Measurements from ENCODE around the gene KDF1. TPM values are rescaled to one million over a fixed set of nuclear protein-coding genes. Genes with fewer than 3 reads are reported as not detected.

KDF1 gene
- total and polyA plus RNA-seq, 2 of the 13 experiments (the other 11 are each of a cell fraction or from before 2014, with no cell fraction given): 1.9 to 4.9 TPM

DNA sequence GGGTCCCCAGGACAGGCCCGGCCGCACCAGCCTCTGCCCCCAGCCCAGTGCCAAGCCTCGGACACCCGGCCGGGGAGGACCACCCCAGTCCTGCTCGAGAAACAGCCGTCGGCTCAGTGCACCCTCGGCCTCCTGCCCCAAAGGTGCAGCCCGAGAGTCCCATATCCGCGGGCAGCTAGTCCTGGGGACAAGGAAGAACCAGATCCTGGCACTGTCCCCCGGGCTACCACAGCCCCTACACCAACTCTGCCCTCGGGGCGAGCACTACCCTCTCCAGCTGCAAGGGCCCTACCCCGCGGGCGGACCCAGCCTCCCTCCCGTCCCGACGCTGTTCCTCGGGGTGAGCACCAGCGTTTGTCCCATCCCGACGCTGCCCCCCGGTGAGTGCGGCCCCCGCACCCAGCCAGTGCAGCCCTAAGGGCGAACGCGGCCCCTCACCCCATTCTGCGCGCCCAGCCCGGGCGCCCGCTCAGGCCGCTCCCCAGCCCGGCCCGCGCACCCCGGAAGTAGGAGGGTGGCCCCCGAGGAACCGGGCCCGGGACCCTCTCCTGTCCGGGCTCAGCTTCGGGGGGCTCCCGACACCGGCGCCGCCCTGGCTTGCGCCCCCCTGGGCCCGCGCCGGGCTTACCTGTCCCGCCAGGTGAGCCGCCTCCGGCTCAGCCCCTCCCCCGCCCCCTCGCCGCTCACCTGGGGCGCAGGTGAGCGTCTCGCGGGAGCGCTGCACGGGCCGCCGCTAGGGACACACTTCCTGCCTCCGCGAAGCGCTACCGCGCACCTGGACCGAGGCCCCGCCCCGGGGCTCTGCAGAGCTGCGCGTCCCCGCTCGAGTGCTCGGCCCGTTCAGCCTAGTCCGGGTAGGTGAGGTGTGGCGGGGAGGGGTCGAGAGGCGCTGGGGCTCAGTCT lies at the start of gene KDF1 (continued):
- no peak for TF ChIP-seq ZSCAN5A (CRISPR knock-in tag; IDR thresholded peaks at IDR 0.05; ENCODE audit: borderline replicate concordance)
- TF ChIP-seq NR2F6 (IDR thresholded peaks at IDR 0.05): no peak
- 0 out of 2 replicates have a peak, but pooled peaks have one; percentile 17 for TF ChIP-seq NR2F6 (CRISPR knock-in tag; IDR thresholded peaks at IDR 0.05)
- 0 out of 2 replicates have a peak, but pooled peaks have one; percentile 7 for TF ChIP-seq CEBPG (CRISPR knock-in tag; IDR thresholded peaks at IDR 0.05)
- TF ChIP-seq KDM5B (CRISPR knock-in tag; IDR thresholded peaks at IDR 0.05; ENCODE audit: borderline replicate concordance): no peak
- 0 out of 2 replicates have a peak, but pooled peaks have one; percentile 67 for TF ChIP-seq POGK (CRISPR knock-in tag; conservative IDR thresholded peaks at IDR 0.05)
- TF ChIP-seq SNAI1 (CRISPR knock-in tag; IDR thresholded peaks at IDR 0.05; ENCODE audit: borderline replicate concordance): no peak; the same call in 1 of the 2 replicates
- no peak for TF ChIP-seq ZNF660 (CRISPR knock-in tag; IDR thresholded peaks at IDR 0.05; ENCODE audit: borderline replicate concordance, low read depth)
- no peak for TF ChIP-seq GZF1 (CRISPR knock-in tag; IDR thresholded peaks at IDR 0.05)
- TF ChIP-seq, protein P1, sequence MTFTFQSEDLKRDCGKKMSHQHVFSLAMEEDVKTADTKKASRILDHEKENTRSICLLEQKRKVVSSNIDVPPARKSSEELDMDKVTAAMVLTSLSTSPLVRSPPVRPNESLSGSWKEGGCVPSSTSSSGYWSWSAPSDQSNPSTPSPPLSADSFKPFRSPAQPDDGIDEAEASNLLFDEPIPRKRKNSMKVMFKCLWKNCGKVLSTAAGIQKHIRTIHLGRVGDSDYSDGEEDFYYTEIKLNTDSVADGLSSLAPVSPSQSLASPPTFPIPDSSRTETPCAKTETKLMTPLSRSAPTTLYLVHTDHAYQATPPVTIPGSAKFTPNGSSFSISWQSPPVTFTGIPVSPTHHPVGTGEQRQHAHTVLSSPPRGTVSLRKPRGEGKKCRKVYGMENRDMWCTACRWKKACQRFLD (CRISPR knock-in tag; IDR thresholded peaks at IDR 0.05; ENCODE audit: borderline replicate concordance): 0 out of 2 replicates have a peak, but pooled peaks have one; percentile 32
- TF ChIP-seq, protein P2, sequence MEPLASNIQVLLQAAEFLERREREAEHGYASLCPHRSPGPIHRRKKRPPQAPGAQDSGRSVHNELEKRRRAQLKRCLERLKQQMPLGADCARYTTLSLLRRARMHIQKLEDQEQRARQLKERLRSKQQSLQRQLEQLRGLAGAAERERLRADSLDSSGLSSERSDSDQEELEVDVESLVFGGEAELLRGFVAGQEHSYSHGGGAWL (CRISPR knock-in tag; IDR thresholded peaks at IDR 0.05): no peak; the same call in 1 of the 2 replicates
- no peak for TF ChIP-seq AKAP8 (CRISPR knock-in tag; IDR thresholded peaks at IDR 0.05)
- TF ChIP-seq POLR2A (IDR thresholded peaks at IDR 0.05; ENCODE audit: insufficient read depth in 1 of 2, low read depth in 2 of 2, low read length in 2 of 2): 0 out of 4 replicates have a peak, but pooled peaks of 1 of the 2 experiments have one; percentile 11
- TF ChIP-seq RCOR2 (CRISPR knock-in tag; IDR thresholded peaks at IDR 0.05): peak; percentile 20; the same call in 1 of the 2 replicates
- TF ChIP-seq XRCC5 (optimal IDR thresholded peaks at IDR 0.05; ENCODE audit: low read length): peak; percentile 44
- no peak for TF ChIP-seq SOX6 (IDR thresholded peaks at IDR 0.05)
- TF ChIP-seq SOX6 (CRISPR knock-in tag; IDR thresholded peaks at IDR 0.05): peak; percentile 6; the same call in 1 of the 2 replicates
- no peak for TF ChIP-seq PCBP1 (IDR thresholded peaks at IDR 0.05; ENCODE audit: borderline replicate concordance, low read depth, low read length)
- TF ChIP-seq KLF11 (CRISPR knock-in tag; IDR thresholded peaks at IDR 0.05): no peak
- TF ChIP-seq HNRNPL (IDR thresholded peaks at IDR 0.05; ENCODE audit: low read depth, low read length): peak; percentile 59; the same call in 1 of the 2 replicates
- no peak for TF ChIP-seq PTBP1 (IDR thresholded peaks at IDR 0.05; ENCODE audit: low read depth, low read length, poor library complexity, severe bottlenecking)
- TF ChIP-seq ZNF232 (CRISPR knock-in tag; IDR thresholded peaks at IDR 0.05; ENCODE audit: borderline replicate concordance): no peak
- TF ChIP-seq NCOA5 (CRISPR knock-in tag; IDR thresholded peaks at IDR 0.05): no peak
- no peak for TF ChIP-seq TRIM24 (CRISPR knock-in tag; IDR thresholded peaks at IDR 0.05)
- TF ChIP-seq ZNF792 (CRISPR knock-in tag; IDR thresholded peaks at IDR 0.05): no peak
- TF ChIP-seq ZNF3 (CRISPR knock-in tag; IDR thresholded peaks at IDR 0.05): no peak
- no peak for TF ChIP-seq HHEX (CRISPR knock-in tag; IDR thresholded peaks at IDR 0.05)
- no peak for TF ChIP-seq STAT5B (CRISPR knock-in tag; IDR thresholded peaks at IDR 0.05)
